HPDE6-E6E7 (cell line): ENCODE results near the gene NOD1.
"Not testable (repeated sequence)": the region's sequence is repeated elsewhere in the genome, so short reads cannot be mapped to it uniquely, and the experiment has no call there.

ENCODE experiments used
- DNase-seq: peaks from one replicate; pipeline ENCODE4 v3.0.0; 2011; ENCODE audit warnings: missing footprints; ENCODE audit errors: extremely low spot score

The NOD1 gene

GRCh38 chr7:30504301-30505173 lies 26.0 kb upstream of the NOD1 start, which contains the start of gene GGCT:
Gene GGCT (minus strand): TSS chr7:30504829. CDS start chr7:30504709, 120 bp downstream.
- peak; percentile 95 for DNase-seq

GRCh38 chr7:30503274-30504212 lies 25.0 kb upstream of the NOD1 start:
- DNase-seq, result no peak

GRCh38 chr7:30502470-30503251 lies 24.1 kb upstream of the NOD1 start:
- DNase-seq, result no peak

- DNase-seq, result no peak
These were observed 22.7 kb upstream of the NOD1 start for GRCh38 chr7:30501264-30501663.

GRCh38 chr7:30493228-30493627 lies 14.6 kb upstream of the NOD1 start:
- no peak for DNase-seq

- no peak for DNase-seq
These were observed 12.8 kb upstream of the NOD1 start for GRCh38 chr7:30491417-30491816.

- no peak for DNase-seq
These were observed 8.8 kb upstream of the NOD1 start for GRCh38 chr7:30487371-30487770.

- DNase-seq, result no peak
These were observed 7.1 kb upstream of the NOD1 start for GRCh38 chr7:30485667-30486066.

- not testable (repeated sequence) for DNase-seq
These were observed 2.8 kb upstream of the NOD1 start for GRCh38 chr7:30481416-30481815.

- DNase-seq, result no peak
These were observed 877 bp upstream of the NOD1 start for GRCh38 chr7:30479202-30480120.

- DNase-seq, result no peak
These were observed 2.0 kb downstream of the NOD1 start for GRCh38 chr7:30476459-30477145.

GRCh38 chr7:30475580-30475979 lies 3.0 kb downstream of the NOD1 start:
- no peak for DNase-seq

- DNase-seq, result no peak
These were observed 3.7 kb downstream of the NOD1 start for GRCh38 chr7:30474893-30475292.

- DNase-seq, result no peak
These were observed 4.1 kb downstream of the NOD1 start for GRCh38 chr7:30474485-30474884.

- DNase-seq, result no peak
These were observed 4.7 kb downstream of the NOD1 start for GRCh38 chr7:30473903-30474302.

GRCh38 chr7:30472784-30473775 lies 5.5 kb downstream of the NOD1 start:
- DNase-seq, result no peak

- DNase-seq, result no peak
These were observed 6.4 kb downstream of the NOD1 start for GRCh38 chr7:30472081-30472783.

- DNase-seq, result no peak
These were observed 7.4 kb downstream of the NOD1 start for GRCh38 chr7:30471205-30471604.
